Dorsolateral prefrontal cortex (tissue), 118 donors: Measurements from ENCODE around the gene MAGEA1. TPM values are rescaled to one million over a fixed set of nuclear protein-coding genes. Genes with fewer than 3 reads are reported as not detected.

Source experiments
- total RNA-seq, 120 experiments: library from RNA; stranded (reverse); gene quantifications; one replicate each; pipeline versions ENCODE4 v1.2.3 to v1.2.4, GENCODE V29; 2022

Gene MAGEA1
- total RNA-seq, 120 experiments from 2014 or later: not detected

Other genes with a start within 250 kb of the MAGEA1 start
- gene PNMA5, start 185.2 kb upstream of the MAGEA1 start, total RNA-seq: 10 to 100 TPM in 9 of 120 experiments, 1 to 10 TPM in 108, under 1 TPM in 2, not detected in 1; 0.86 to 13.5 (median 4.8) TPM
- 100 to 1,000 TPM in 1 of 120 experiments, 10 to 100 TPM in 119; 19.7 to 108 (median 62.0) TPM for gene PNMA3, start 122.8 kb upstream of the MAGEA1 start, total RNA-seq
- 10 to 100 TPM; 17.4 to 68.1 (median 42.5) TPM for gene PNMA6A, start 106.8 kb upstream of the MAGEA1 start, total RNA-seq
- 10 to 100 TPM in 16 of 120 experiments, 1 to 10 TPM in 104; 1.6 to 13.5 (median 6.6) TPM for gene PNMA6F, start 142.5 kb downstream of the MAGEA1 start, total RNA-seq
- gene ZNF275, start 154.9 kb downstream of the MAGEA1 start, total RNA-seq: 10 to 100 TPM; 11.5 to 24.2 (median 17.8) TPM
- gene PNMA6E, start 222.1 kb downstream of the MAGEA1 start, total RNA-seq: under 1 TPM in 3 of 120 experiments, not detected in 117; 0.13 to 0.18 (median 0.16) TPM
- 1 to 10 TPM; 2.4 to 9.3 (median 6.2) TPM for gene ZFP92, start 232.2 kb downstream of the MAGEA1 start, total RNA-seq